LNCAP (cell line): ENCODE data around the gene ZCCHC24.

Source experiments
- TF ChIP-seq, protein P1 (sequence below): fragments of 450-650 bp; IDR thresholded peaks from 2 replicates; pipeline ENCODE4 v1.5.1; 2017; ENCODE audit warnings: mild to moderate bottlenecking

ZCCHC24 gene

GRCh38 chr10:79378647-79379511 is 66.5 kb downstream of the ZCCHC24 start:
- TF ChIP-seq, protein P1, sequence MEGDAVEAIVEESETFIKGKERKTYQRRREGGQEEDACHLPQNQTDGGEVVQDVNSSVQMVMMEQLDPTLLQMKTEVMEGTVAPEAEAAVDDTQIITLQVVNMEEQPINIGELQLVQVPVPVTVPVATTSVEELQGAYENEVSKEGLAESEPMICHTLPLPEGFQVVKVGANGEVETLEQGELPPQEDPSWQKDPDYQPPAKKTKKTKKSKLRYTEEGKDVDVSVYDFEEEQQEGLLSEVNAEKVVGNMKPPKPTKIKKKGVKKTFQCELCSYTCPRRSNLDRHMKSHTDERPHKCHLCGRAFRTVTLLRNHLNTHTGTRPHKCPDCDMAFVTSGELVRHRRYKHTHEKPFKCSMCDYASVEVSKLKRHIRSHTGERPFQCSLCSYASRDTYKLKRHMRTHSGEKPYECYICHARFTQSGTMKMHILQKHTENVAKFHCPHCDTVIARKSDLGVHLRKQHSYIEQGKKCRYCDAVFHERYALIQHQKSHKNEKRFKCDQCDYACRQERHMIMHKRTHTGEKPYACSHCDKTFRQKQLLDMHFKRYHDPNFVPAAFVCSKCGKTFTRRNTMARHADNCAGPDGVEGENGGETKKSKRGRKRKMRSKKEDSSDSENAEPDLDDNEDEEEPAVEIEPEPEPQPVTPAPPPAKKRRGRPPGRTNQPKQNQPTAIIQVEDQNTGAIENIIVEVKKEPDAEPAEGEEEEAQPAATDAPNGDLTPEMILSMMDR: no peak

- TF ChIP-seq, protein P1: no peak
These were observed 67.1 kb downstream of the ZCCHC24 start for GRCh38 chr10:79378383-79378646.

- TF ChIP-seq, protein P1: no peak
These were observed 67.7 kb downstream of the ZCCHC24 start for GRCh38 chr10:79377557-79378382.

DNA sequence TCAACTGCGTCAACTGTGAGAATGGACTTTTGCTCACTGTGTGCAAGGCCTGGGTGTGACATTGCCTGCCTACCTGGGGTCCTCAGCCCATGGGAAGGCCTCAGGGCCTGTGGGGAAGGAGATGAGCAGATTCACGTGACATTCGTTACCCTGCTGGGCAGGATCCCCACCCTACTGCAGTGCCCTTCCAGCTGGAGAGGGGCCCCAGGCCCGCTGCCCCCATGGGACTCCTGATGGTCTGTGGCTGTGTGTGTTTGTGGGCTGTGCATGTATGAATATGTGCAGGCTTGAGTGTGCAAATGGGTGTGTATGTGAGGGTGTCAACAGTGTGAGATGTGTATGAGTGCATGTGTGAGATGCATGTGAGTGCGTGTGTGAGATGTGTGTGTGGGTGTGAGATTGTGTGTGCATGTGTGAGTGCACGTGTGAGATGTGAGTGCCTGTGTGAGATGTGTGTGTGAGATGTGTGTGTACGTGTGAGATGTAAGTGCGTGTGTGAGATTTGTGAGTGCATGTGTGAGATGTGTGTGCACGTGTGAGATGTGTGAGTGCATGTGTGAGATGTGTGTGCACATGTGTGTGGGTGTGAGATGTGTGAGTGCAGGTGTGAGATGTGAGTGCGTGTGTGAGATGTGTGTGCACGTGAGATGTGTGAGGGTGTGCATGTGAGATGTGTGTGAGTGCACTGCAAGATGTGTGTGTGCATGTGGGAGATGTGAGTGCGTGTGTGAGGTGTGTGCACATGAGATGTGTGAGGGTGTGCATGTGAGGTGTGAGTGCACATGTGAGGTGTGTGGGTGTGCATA is 68.5 kb downstream of the ZCCHC24 start:
- TF ChIP-seq, protein P1: no peak

DNA sequence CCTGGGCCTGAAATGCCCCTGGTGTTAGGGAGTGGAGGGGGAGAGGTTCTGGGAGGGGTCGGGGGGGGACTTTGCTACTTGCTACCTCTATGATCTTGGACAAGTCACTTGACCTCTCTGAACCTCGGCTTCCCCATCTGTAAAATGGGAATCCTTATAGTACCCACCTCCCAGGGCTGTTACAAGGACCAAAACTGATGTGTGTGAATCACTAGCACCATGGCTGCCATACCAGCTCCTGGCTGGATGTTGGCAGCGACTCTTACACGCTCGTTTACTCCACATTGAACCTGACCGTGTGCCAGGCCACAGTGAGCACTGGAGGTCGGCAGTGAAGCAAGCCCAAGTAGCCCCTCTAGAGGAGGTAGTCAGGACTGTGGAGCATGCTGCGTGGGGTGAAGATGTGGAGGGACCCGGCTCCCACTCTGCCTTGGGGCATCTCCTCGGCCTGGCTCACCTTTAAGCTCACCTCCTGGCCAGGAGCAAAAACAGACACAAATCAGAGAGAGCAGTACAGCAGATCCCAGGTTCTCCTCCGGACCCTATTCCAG is 69.3 kb downstream of the ZCCHC24 start:
- TF ChIP-seq, protein P1: no peak

GRCh38 chr10:79375321-79376077 is 69.9 kb downstream of the ZCCHC24 start:
- TF ChIP-seq, protein P1: no peak
